ENCODE results near the gene AMFR. TPM values are rescaled to one million over a fixed set of nuclear protein-coding genes. Genes with fewer than 3 reads are reported as not detected.

AMFR gene
- total RNA-seq, 1 experiment from 2014 or later, result 66.3 TPM

DNA sequence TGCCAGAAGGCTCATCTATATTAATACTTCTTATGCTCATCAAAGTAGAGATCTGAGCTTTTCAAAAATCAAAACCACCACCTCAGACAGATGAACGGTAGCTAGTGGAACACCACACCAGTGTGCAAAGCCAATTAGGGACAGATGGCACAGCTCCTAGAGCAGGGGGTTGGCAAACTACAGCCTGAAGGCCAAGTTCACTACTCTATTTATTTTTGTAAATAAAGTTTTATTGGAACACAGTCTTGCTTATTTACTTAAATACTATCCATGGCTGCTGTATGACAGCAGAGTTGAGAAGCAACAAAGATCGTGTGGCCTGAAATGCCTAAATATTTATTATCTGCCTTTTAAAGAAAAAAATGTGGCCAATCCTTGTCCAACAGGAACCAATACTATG is 56.8 kb downstream of the AMFR start:
- no peak overlapping the region for H3K27ac ChIP-seq (ENCODE audit: low read depth, low read length)

More for the DNA sequence above, 56.8 kb downstream of the AMFR start:
- H4K20me1 ChIP-seq (ENCODE audit: insufficient read depth), result no peaks in the 10 kb centered on the region
- H3K79me2 ChIP-seq (ENCODE audit: insufficient read depth, low read length), result 0 out of 2 replicates have a peak, but pooled peaks cover 2% of the 10 kb centered on the region
- ATAC-seq, result no peak
- H3K27me3 ChIP-seq (ENCODE audit: insufficient read depth, low read length), result no peaks in the 10 kb centered on the region
- ChIA-PET CTCF (no interaction called here), RAD21 (ENCODE audit: low non-redundant PET in 1 of 2, low total read pairs in 2 of 2, uncharacterized antibody in 2 of 2, unreplicated experiment in 2 of 2) (no interaction called here), POLR2A (no interaction called here)
- no peaks in the 10 kb centered on the region for H3K9me2 ChIP-seq (ENCODE audit: insufficient read depth)
- TF ChIP-seq SP1 (IDR thresholded peaks at IDR 0.05; ENCODE audit: low read depth), result no peak
- no peak for TF ChIP-seq CBX3 (IDR thresholded peaks at IDR 0.05; ENCODE audit: low read depth)
- no peak for TF ChIP-seq FOSL1 (IDR thresholded peaks at IDR 0.05; ENCODE audit: low read depth)
- TF ChIP-seq, protein P1, sequence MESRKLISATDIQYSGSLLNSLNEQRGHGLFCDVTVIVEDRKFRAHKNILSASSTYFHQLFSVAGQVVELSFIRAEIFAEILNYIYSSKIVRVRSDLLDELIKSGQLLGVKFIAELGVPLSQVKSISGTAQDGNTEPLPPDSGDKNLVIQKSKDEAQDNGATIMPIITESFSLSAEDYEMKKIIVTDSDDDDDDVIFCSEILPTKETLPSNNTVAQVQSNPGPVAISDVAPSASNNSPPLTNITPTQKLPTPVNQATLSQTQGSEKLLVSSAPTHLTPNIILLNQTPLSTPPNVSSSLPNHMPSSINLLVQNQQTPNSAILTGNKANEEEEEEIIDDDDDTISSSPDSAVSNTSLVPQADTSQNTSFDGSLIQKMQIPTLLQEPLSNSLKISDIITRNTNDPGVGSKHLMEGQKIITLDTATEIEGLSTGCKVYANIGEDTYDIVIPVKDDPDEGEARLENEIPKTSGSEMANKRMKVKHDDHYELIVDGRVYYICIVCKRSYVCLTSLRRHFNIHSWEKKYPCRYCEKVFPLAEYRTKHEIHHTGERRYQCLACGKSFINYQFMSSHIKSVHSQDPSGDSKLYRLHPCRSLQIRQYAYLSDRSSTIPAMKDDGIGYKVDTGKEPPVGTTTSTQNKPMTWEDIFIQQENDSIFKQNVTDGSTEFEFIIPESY (IDR thresholded peaks at IDR 0.05; ENCODE audit: extremely low read depth, insufficient replicate concordance, low read length), result no peak
- no peak for TF ChIP-seq ELF1 (IDR thresholded peaks at IDR 0.05; ENCODE audit: borderline replicate concordance, low read depth)
- TF ChIP-seq, protein P2, sequence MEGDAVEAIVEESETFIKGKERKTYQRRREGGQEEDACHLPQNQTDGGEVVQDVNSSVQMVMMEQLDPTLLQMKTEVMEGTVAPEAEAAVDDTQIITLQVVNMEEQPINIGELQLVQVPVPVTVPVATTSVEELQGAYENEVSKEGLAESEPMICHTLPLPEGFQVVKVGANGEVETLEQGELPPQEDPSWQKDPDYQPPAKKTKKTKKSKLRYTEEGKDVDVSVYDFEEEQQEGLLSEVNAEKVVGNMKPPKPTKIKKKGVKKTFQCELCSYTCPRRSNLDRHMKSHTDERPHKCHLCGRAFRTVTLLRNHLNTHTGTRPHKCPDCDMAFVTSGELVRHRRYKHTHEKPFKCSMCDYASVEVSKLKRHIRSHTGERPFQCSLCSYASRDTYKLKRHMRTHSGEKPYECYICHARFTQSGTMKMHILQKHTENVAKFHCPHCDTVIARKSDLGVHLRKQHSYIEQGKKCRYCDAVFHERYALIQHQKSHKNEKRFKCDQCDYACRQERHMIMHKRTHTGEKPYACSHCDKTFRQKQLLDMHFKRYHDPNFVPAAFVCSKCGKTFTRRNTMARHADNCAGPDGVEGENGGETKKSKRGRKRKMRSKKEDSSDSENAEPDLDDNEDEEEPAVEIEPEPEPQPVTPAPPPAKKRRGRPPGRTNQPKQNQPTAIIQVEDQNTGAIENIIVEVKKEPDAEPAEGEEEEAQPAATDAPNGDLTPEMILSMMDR (IDR thresholded peaks at IDR 0.05 in 2 of 3, conservative IDR thresholded peaks at IDR 0.05 in 1 of 3; ENCODE audit: borderline replicate concordance in 1 of 3, insufficient read depth in 1 of 3, low read depth in 2 of 3, low read length in 2 of 3), result no peak
- TF ChIP-seq YY1 (IDR thresholded peaks at IDR 0.05; ENCODE audit: extremely low read depth, insufficient replicate concordance, low read depth, low read length), result no peak
- TF ChIP-seq SRF (IDR thresholded peaks at IDR 0.05; ENCODE audit: low read depth), result no peak
- no peak for TF ChIP-seq CEBPB (IDR thresholded peaks at IDR 0.05; ENCODE audit: low read depth)
- intact Hi-C loops (cut with micrococcal nuclease), result no loop called here
- H3K4me3 ChIP-seq (replicated peaks in 1 of 2; ENCODE audit: low read depth in 1 of 2, low read length in 2 of 2), result no peak overlapping the region
- H3K4me2 ChIP-seq (ENCODE audit: low read length), result no peak overlapping the region
- peaks cover 9% of the 10 kb centered on the region in 2 experiments; a peak in 3 of 4 replicates for H3K36me3 ChIP-seq (ENCODE audit: control insufficient read depth in 1 of 2, insufficient read depth in 2 of 2, low read length in 2 of 2)
- no peak overlapping the region for H3K9ac ChIP-seq (ENCODE audit: low read length)
- H3K4me1 ChIP-seq (ENCODE audit: control insufficient read depth in 1 of 2, insufficient read depth in 2 of 2, low read length in 2 of 2), result peaks cover 0 to 14% of the 10 kb centered on the region in 2 experiments; a peak in 1 of 4 replicates
- BruUV-seq (replicated peaks), result no TSS peak
- no peak for DNase-seq (ENCODE audit: low read depth, low spot score)
- H3K9me3 ChIP-seq (ENCODE audit: control insufficient read depth in 1 of 2, insufficient read depth in 1 of 2, low read depth in 1 of 2, low read length in 2 of 2), result no peaks in the 10 kb centered on the region
- no peak overlapping the region for H2AFZ ChIP-seq (ENCODE audit: low read depth, low read length, poor library complexity, severe bottlenecking)

Measured in HCT116 (cell line).